ENCODE results near the gene NUPR2.
"Not testable (repeated sequence)": the region's sequence is repeated elsewhere in the genome, so short reads cannot be mapped to it uniquely, and the experiment has no call there.

GRCh38 chr7:56098187-56099008 is 17.8 kb downstream of the NUPR2 start:
- not testable (repeated sequence) for TF ChIP-seq ZNF592 (IDR thresholded peaks at IDR 0.05); CBX5 (IDR thresholded peaks at IDR 0.05; ENCODE audit: borderline replicate concordance, low read depth); USF2 (CRISPR knock-in tag; IDR thresholded peaks at IDR 0.05); ZNF146 (CRISPR knock-in tag; IDR thresholded peaks at IDR 0.05; ENCODE audit: unreplicated experiment)
